ENCODE data around the gene ARNT2. TPM values are rescaled to one million over a fixed set of nuclear protein-coding genes. Genes with fewer than 3 reads are reported as not detected.

Gene ARNT2
- total RNA-seq (4.6 and 5.3 TPM in 2 replicates), polyA plus RNA-seq (3.9 and 4.7 TPM in 2 replicates)

DNA sequence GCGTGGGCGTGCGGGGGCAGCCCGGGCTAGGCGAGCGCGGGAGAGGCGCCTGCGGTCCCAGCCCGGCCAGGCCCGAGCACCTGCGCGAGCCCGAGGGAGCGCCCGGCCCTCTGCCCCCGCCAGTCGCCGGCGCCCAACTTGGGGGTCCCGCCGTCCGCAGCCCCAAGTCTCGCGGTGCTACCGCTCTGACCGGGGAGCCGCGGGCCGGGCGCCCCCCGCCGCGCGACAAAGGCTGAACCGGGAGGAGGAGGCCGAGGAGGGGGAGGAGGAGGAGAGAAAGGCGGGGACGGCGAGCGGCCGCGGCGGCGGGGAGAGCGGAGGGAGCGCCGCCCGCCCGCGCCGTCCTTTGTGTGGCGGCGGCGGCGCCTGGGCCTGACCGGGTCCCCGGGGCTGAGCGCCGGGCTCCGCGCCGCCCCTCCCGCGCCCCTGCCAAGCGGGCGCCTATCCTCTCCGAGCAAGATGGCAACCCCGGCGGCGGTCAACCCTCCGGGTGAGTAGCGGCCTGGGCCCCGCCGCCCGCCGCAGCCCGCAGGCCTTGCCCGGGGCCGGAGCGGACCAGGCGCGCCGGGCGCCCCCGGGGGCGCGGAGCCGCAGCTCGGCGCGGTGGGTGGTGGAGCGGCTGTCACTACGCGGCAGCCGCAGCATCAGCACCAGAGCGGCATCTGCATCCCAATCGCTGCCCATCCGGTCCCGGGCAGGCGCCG, at the start of gene ARNT2:
Gene ARNT2, plus strand, starts transcription at position 326 of the 704 bp plus-strand sequence. Its CDS starts 134 bp downstream, at position 460.
- Histone ChIP-seq H4K20me1 (ENCODE audit: insufficient read depth, poor library complexity, severe bottlenecking) (no peaks in the 10 kb centered on the region), H2AFZ (peak within 1 kb of the TSS; percentile 84), H3K79me2 (no peaks in the 10 kb centered on the region), H3K4me1 (ENCODE audit: insufficient read depth) (peaks cover 8% of the 10 kb centered on the region), H3K27ac (peak within 1 kb of the TSS; percentile 48), H3K36me3 (replicated peaks; ENCODE audit: insufficient read depth, low read depth) (no peaks in the 10 kb centered on the region), H3K9me2 (replicated peaks; ENCODE audit: insufficient read depth) (no peaks in the 10 kb centered on the region), H3K27me3 (peaks cover 35% of the 10 kb centered on the region), H3K4me3 (peak within 1 kb of the TSS; percentile 84), H3K9me3 (ENCODE audit: low read depth) (no peaks in the 10 kb centered on the region), H3K4me2 (peak within 1 kb of the TSS; percentile 95)
- TF ChIP-seq EZH2phosphoT487 (IDR thresholded peaks at IDR 0.05; ENCODE audit: low read depth, severe bottlenecking, unreplicated experiment) (no peak), EZH2 (IDR thresholded peaks at IDR 0.05; ENCODE audit: borderline replicate concordance) (no peak)
- TF ChIP-seq, protein P1, sequence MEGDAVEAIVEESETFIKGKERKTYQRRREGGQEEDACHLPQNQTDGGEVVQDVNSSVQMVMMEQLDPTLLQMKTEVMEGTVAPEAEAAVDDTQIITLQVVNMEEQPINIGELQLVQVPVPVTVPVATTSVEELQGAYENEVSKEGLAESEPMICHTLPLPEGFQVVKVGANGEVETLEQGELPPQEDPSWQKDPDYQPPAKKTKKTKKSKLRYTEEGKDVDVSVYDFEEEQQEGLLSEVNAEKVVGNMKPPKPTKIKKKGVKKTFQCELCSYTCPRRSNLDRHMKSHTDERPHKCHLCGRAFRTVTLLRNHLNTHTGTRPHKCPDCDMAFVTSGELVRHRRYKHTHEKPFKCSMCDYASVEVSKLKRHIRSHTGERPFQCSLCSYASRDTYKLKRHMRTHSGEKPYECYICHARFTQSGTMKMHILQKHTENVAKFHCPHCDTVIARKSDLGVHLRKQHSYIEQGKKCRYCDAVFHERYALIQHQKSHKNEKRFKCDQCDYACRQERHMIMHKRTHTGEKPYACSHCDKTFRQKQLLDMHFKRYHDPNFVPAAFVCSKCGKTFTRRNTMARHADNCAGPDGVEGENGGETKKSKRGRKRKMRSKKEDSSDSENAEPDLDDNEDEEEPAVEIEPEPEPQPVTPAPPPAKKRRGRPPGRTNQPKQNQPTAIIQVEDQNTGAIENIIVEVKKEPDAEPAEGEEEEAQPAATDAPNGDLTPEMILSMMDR (IDR thresholded peaks at IDR 0.05; ENCODE audit: poor library complexity): no peak
- peak; percentile 60 for DNase-seq (ENCODE audit: low spot score)
- under 1% methylated on average over 52 of the region's 102 CpGs for WGBS (ENCODE audit: low lambda C conversion rate, missing lambda C conversion rate)

DNA sequence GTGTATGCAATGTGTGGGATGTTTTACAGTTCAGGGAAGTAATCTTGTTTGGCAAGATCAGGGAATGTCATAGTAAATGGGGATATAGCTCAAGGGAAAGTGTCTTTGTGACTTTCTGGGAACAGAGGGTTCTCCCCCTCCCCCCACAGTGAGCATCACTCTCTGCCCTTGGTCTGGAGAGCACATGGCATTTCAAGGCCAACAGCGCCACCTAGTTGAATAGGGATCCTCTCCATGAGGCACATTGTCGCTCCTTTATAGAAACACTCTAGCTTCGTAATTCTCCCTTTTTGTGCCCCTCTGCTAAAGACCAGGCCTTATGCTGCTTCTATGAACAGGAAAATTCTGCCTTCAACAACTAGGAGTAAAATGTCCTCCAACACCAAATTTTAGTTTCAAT, 37.1 kb upstream of the ARNT2 start:
- H2AFZ ChIP-seq: no peak overlapping the region
- H3K9me3 ChIP-seq (ENCODE audit: low read depth): no peaks in the 10 kb centered on the region
- no peaks in the 10 kb centered on the region for H3K36me3 ChIP-seq (replicated peaks; ENCODE audit: insufficient read depth, low read depth)
- no peaks in the 10 kb centered on the region for H3K9me2 ChIP-seq (replicated peaks; ENCODE audit: insufficient read depth)
- H3K79me2 ChIP-seq: no peaks in the 10 kb centered on the region
- H3K27ac ChIP-seq: no peak overlapping the region
- H3K4me3 ChIP-seq: no peak overlapping the region
- WGBS (ENCODE audit: low lambda C conversion rate, missing lambda C conversion rate): 94% methylated on average over 3 of the region's 3 CpGs
- DNase-seq (ENCODE audit: low spot score): no peak
- TF ChIP-seq EZH2phosphoT487 (IDR thresholded peaks at IDR 0.05; ENCODE audit: low read depth, severe bottlenecking, unreplicated experiment): no peak
- TF ChIP-seq, protein P1 (IDR thresholded peaks at IDR 0.05; ENCODE audit: poor library complexity): peak; percentile 13
- no peaks in the 10 kb centered on the region for H4K20me1 ChIP-seq (ENCODE audit: insufficient read depth, poor library complexity, severe bottlenecking)
- H3K4me1 ChIP-seq (ENCODE audit: insufficient read depth): no peaks in the 10 kb centered on the region
- H3K27me3 ChIP-seq: no peaks in the 10 kb centered on the region
- H3K4me2 ChIP-seq: no peak overlapping the region

DNA sequence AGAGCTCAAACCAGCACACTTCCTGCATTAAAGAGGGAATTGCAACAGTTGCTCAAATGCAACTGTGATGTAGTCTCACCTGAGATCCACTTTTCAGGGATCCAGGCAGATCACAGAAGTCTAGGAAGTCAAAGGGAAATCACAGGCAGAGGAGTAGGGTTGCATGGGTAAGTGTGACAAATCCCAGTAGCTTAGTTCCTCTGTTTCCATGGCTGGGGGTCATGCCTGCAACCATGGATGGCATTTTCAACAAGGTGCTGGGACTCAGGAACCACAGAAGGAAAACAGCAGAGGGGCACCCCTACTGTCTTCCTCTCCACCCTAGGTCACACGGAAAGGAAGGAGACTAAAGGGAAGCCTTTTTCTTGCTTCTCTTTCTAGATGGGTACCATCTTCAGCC, 36.5 kb upstream of the ARNT2 start:
- H2AFZ ChIP-seq: no peak overlapping the region
- H4K20me1 ChIP-seq (ENCODE audit: insufficient read depth, poor library complexity, severe bottlenecking): no peaks in the 10 kb centered on the region
- no peaks in the 10 kb centered on the region for H3K9me3 ChIP-seq (ENCODE audit: low read depth)
- WGBS (ENCODE audit: low lambda C conversion rate, missing lambda C conversion rate): 85% methylated on average over 1 of the region's 1 CpG
- TF ChIP-seq, protein P1 (IDR thresholded peaks at IDR 0.05; ENCODE audit: poor library complexity): no peak
- TF ChIP-seq EZH2 (IDR thresholded peaks at IDR 0.05; ENCODE audit: borderline replicate concordance) (no peak), EZH2phosphoT487 (IDR thresholded peaks at IDR 0.05; ENCODE audit: low read depth, severe bottlenecking, unreplicated experiment) (no peak)
- H3K27ac ChIP-seq: no peak overlapping the region
- H3K4me2 ChIP-seq: no peak overlapping the region
- H3K79me2 ChIP-seq: no peaks in the 10 kb centered on the region
- H3K4me1 ChIP-seq (ENCODE audit: insufficient read depth): no peaks in the 10 kb centered on the region
- H3K9me2 ChIP-seq (replicated peaks; ENCODE audit: insufficient read depth): no peaks in the 10 kb centered on the region
- H3K36me3 ChIP-seq (replicated peaks; ENCODE audit: insufficient read depth, low read depth): no peaks in the 10 kb centered on the region
- no peak for DNase-seq (ENCODE audit: low spot score)
- no peaks in the 10 kb centered on the region for H3K27me3 ChIP-seq
- H3K4me3 ChIP-seq: no peak overlapping the region

All from hepatocyte (in vitro differentiated cells).